H1 (cell line): ENCODE results near the gene P3H2. TPM values are rescaled to one million over a fixed set of nuclear protein-coding genes. Genes with fewer than 3 reads are reported as not detected.

ENCODE experiments used
- CTCF ChIA-PET: fragments of 300-600 bp; sonication (Branson Sonifier 250); formaldehyde crosslinking; loops from one replicate; lab custom pipeline; 2021; ENCODE audit not compliant: partially characterized antibody; lab: Charles Lee
- POLR2A ChIA-PET: fragments of 300-600 bp; sonication (Branson Sonifier 250); formaldehyde crosslinking; loops from one replicate; lab custom pipeline; 2021; ENCODE audit warnings: inconsistent platforms; ENCODE audit not compliant: partially characterized antibody; lab: Charles Lee
- DNase-seq, 2 experiments: peaks; one replicate each; pipeline versions ENCODE4 v3.0.0 to v3.0.0-alpha.2; 2010 to 2022; ENCODE audit warnings: low spot score in 2 of 2, low read depth in 1 of 2, mixed read lengths in 1 of 2
- FAIRE-seq: peaks from 2 replicates; lab custom pipeline; 2011; peaks lifted over from hg19 to GRCh38; lab: Jason Lieb, UNC
- H2AFZ ChIP-seq: 2 replicates; pipeline ENCODE4 v1.8.1; 2012; ENCODE audit warnings: low read length, inconsistent platforms
- H2AK5ac ChIP-seq: 2 replicates; pipeline ENCODE4 v1.6.1; 2013; ENCODE audit warnings: low read depth, low read length
- H2BK120ac ChIP-seq: replicated peaks from 2 replicates; pipeline ENCODE3; 2013; ENCODE audit warnings: low read depth, low read length, inconsistent platforms
- H2BK12ac ChIP-seq: 2 replicates; pipeline ENCODE4 v1.6.1; 2013; ENCODE audit warnings: low read depth, low read length
- H2BK15ac ChIP-seq: 2 replicates; pipeline ENCODE4 v1.6.1; 2013; ENCODE audit warnings: low read length
- H2BK20ac ChIP-seq: 2 replicates; pipeline ENCODE4 v1.6.1; 2013; ENCODE audit warnings: low read length
- H2BK5ac ChIP-seq: 2 replicates; pipeline ENCODE4 v1.6.1; 2013; ENCODE audit warnings: low read depth, low read length
- H3K14ac ChIP-seq: 2 replicates; pipeline ENCODE4 v1.6.1; 2013; ENCODE audit warnings: inconsistent platforms; ENCODE audit not compliant: insufficient read length
- H3K18ac ChIP-seq: 2 replicates; pipeline ENCODE4 v1.6.1; 2013; ENCODE audit warnings: low read length; ENCODE audit errors: extremely low read depth
- H3K23ac ChIP-seq: 2 replicates; pipeline ENCODE4 v1.6.1; 2013; ENCODE audit warnings: inconsistent platforms; ENCODE audit not compliant: insufficient read length
- H3K23me2 ChIP-seq: 2 replicates; pipeline ENCODE4 v1.6.1; 2013; ENCODE audit warnings: low read depth, low read length
- H3K27ac ChIP-seq: 2 replicates; pipeline ENCODE4 v1.6.1; 2011; ENCODE audit warnings: low read depth, low read length, inconsistent platforms
- H3K27me3 ChIP-seq, 4 experiments: replicated peaks in 1 of 4; 1 replicate in 1 of 4; 2 replicates in 3 of 4; pipeline versions ENCODE4 v1.6.1 to v1.8.1; 2011 to 2013; ENCODE audit warnings: low read length in 3 of 4, mild to moderate bottlenecking in 3 of 4, inconsistent platforms in 2 of 4, mixed read lengths in 2 of 4, moderate library complexity in 1 of 4; ENCODE audit not compliant: control insufficient read depth in 3 of 4, insufficient read depth in 3 of 4; ENCODE audit errors: extremely low read depth in 1 of 4
- H3K36me3 ChIP-seq, 4 experiments: 2 replicates each; pipeline versions ENCODE4 v1.6.1 to v1.8.1; 2011 to 2013; ENCODE audit warnings: mild to moderate bottlenecking in 4 of 4, low read length in 3 of 4, moderate library complexity in 2 of 4, control low read depth in 1 of 4, inconsistent platforms in 1 of 4; ENCODE audit not compliant: insufficient read depth in 4 of 4, control insufficient read depth in 2 of 4
- H3K4ac ChIP-seq: replicated peaks from 2 replicates; pipeline ENCODE3; 2013; ENCODE audit warnings: low read length, low read depth, mixed read lengths, inconsistent platforms; ENCODE audit not compliant: insufficient read length
- H3K4me1 ChIP-seq, 4 experiments: replicated peaks in 1 of 4; 1 replicate in 1 of 4; 2 replicates in 3 of 4; pipeline versions ENCODE4 v1.6.1 to v1.8.1; 2011 to 2013; ENCODE audit warnings: low read length in 3 of 4, inconsistent platforms in 2 of 4, mixed read lengths in 1 of 4; ENCODE audit not compliant: insufficient read depth in 4 of 4, control insufficient read depth in 3 of 4
- H3K4me2 ChIP-seq, 2 experiments: 2 replicates each; pipeline versions ENCODE4 v1.6.1 to v1.8.1; 2011 to 2013; ENCODE audit warnings: low read depth in 2 of 2, low read length in 2 of 2, control low read depth in 1 of 2, inconsistent platforms in 1 of 2, mild to moderate bottlenecking in 1 of 2; ENCODE audit not compliant: insufficient read depth in 1 of 2
- H3K4me3 ChIP-seq, 4 experiments: fragments of 200-600, 300-600 bp in 1 of 4; sonication (generic), shearing (Covaris generic), sonication (Bioruptor Twin) in 1 of 4; 2 replicates each; pipeline versions ENCODE4 v1.5.1 to v1.8.1; 2011 to 2016; ENCODE audit warnings: low read length in 4 of 4, low read depth in 3 of 4, control low read depth in 2 of 4, inconsistent platforms in 2 of 4, mild to moderate bottlenecking in 2 of 4, mixed read lengths in 1 of 4, moderate library complexity in 1 of 4; ENCODE audit not compliant: insufficient read depth in 2 of 4; ENCODE audit errors: extremely low read depth in 1 of 4
- H3K56ac ChIP-seq: replicated peaks from 2 replicates; pipeline ENCODE3; 2013; ENCODE audit warnings: low read depth, mild to moderate bottlenecking, mixed read lengths, low read length, inconsistent platforms; ENCODE audit not compliant: insufficient read length
- H3K79me1 ChIP-seq: 2 replicates; pipeline ENCODE4 v1.6.1; 2013; ENCODE audit warnings: low read depth, low read length, control low read depth
- H3K79me2 ChIP-seq, 2 experiments: 2 replicates each; pipeline versions ENCODE4 v1.6.1 to v1.8.1; 2012 to 2013; ENCODE audit warnings: low read length in 2 of 2, mild to moderate bottlenecking in 2 of 2, inconsistent platforms in 1 of 2; ENCODE audit not compliant: insufficient read depth in 2 of 2, control insufficient read depth in 1 of 2
- H3K9ac ChIP-seq, 4 experiments: replicated peaks in 1 of 4; 1 replicate in 1 of 4; 2 replicates in 3 of 4; pipeline versions ENCODE4 v1.6.1 to v1.8.1; 2011 to 2013; ENCODE audit warnings: low read depth in 3 of 4, low read length in 3 of 4, control low read depth in 2 of 4, mild to moderate bottlenecking in 2 of 4, moderate library complexity in 2 of 4, inconsistent platforms in 1 of 4; ENCODE audit errors: extremely low read depth in 1 of 4
- H3K9me3 ChIP-seq, 2 experiments: 2 replicates each; pipeline versions ENCODE4 v1.6.1 to v1.8.1; 2012 to 2013; ENCODE audit warnings: mild to moderate bottlenecking in 2 of 2, moderate library complexity in 2 of 2, control low read depth in 1 of 2, inconsistent platforms in 1 of 2, low read depth in 1 of 2, low read length in 1 of 2, mixed read lengths in 1 of 2; ENCODE audit not compliant: insufficient read depth in 2 of 2
- H4K20me1 ChIP-seq, 2 experiments: replicated peaks in 1 of 2; 2 replicates each; pipeline versions ENCODE3 to v1.8.1; 2011 to 2013; ENCODE audit warnings: inconsistent platforms in 2 of 2, low read length in 2 of 2, mild to moderate bottlenecking in 1 of 2; ENCODE audit not compliant: insufficient read depth in 2 of 2, control insufficient read depth in 1 of 2
- H4K5ac ChIP-seq: 2 replicates; pipeline ENCODE4 v1.6.1; 2013; ENCODE audit warnings: low read length, low read depth, mixed read lengths, inconsistent platforms; ENCODE audit not compliant: insufficient read length
- H4K8ac ChIP-seq: 2 replicates; pipeline ENCODE4 v1.8.0; 2013; ENCODE audit warnings: mild to moderate bottlenecking, moderate library complexity, low read length, inconsistent platforms; ENCODE audit not compliant: insufficient read depth; ENCODE audit errors: extremely low read depth
- H4K91ac ChIP-seq: replicated peaks from 2 replicates; pipeline ENCODE3; 2013; ENCODE audit warnings: low read length, mixed read lengths, inconsistent platforms; ENCODE audit not compliant: insufficient read length
- ATF3 ChIP-seq: IDR thresholded peaks from 2 replicates; pipeline ENCODE4 v1.6.1; 2011; ENCODE audit warnings: low read depth, mild to moderate bottlenecking, low read length; ENCODE audit not compliant: insufficient read depth
- BCL11A ChIP-seq, 2 experiments: IDR thresholded peaks; one replicate each; pipeline ENCODE4 v1.6.1; 2011; ENCODE audit warnings: low read depth in 2 of 2, low read length in 2 of 2, mild to moderate bottlenecking in 2 of 2
- CBX5 ChIP-seq: fragments of 300-800, 300-1000 bp; sonication (generic); IDR thresholded peaks from 2 replicates; pipeline ENCODE4 v1.7.1; 2016; ENCODE audit warnings: antibody characterized with exemption, low read length, low read depth
- E2F6 ChIP-seq: IDR thresholded peaks from 2 replicates; pipeline ENCODE4 v1.6.1; 2012; ENCODE audit warnings: inconsistent platforms
- EP300 ChIP-seq, 2 experiments: IDR thresholded peaks; 1 replicate in 1 of 2; 2 replicates in 1 of 2; pipeline ENCODE4 v1.6.1; 2011 to 2012; ENCODE audit warnings: low read depth in 2 of 2, low read length in 2 of 2, mild to moderate bottlenecking in 2 of 2, borderline replicate concordance in 1 of 2, inconsistent platforms in 1 of 2, moderate library complexity in 1 of 2
- GABPA ChIP-seq: IDR thresholded peaks from 2 replicates; pipeline ENCODE4 v1.6.1; 2011; ENCODE audit warnings: mild to moderate bottlenecking, low read length, moderate library complexity, borderline replicate concordance; ENCODE audit not compliant: insufficient read depth
- GTF2F1 ChIP-seq: IDR thresholded peaks from 2 replicates; pipeline ENCODE4 v1.6.1; 2012; ENCODE audit warnings: low read depth, low read length, improper control_type of control experiment, borderline replicate concordance
- SAP30 ChIP-seq: fragments of 300-600 bp; sonication (generic); IDR thresholded peaks from 2 replicates; pipeline ENCODE4 v1.7.1; 2012; ENCODE audit warnings: low read length, moderate library complexity, mild to moderate bottlenecking, inconsistent platforms; ENCODE audit not compliant: insufficient read depth, insufficient replicate concordance
- SIRT6 ChIP-seq: IDR thresholded peaks from one replicate; pipeline ENCODE4 v1.7.1; 2012; ENCODE audit warnings: low read length, inconsistent platforms
- TEAD4 ChIP-seq: IDR thresholded peaks from 2 replicates; pipeline ENCODE4 v1.6.1; 2012; ENCODE audit warnings: low read depth, low read length, inconsistent platforms, mixed read lengths
- USF2 ChIP-seq: IDR thresholded peaks from 2 replicates; pipeline ENCODE4 v1.6.1; 2011; ENCODE audit warnings: low read length, improper control_type of control experiment
- WGBS, 2 experiments: shearing (Covaris generic) in 1 of 2; methylation state at CpG; one replicate each; pipeline versions ENCODE4 v1.1.6 to v1.1.7; 2013 to 2015; ENCODE audit warnings: low lambda C conversion rate in 2 of 2, mixed read lengths in 2 of 2, inconsistent platforms in 1 of 2, low coverage in 1 of 2, missing lambda C conversion rate in 1 of 2; ENCODE audit not compliant: insufficient replicate concordance in 2 of 2, insufficient coverage in 1 of 2, insufficient read length in 1 of 2; ENCODE audit errors: extremely low coverage in 1 of 2, missing lambda C conversion rate in 1 of 2; 5-methylcytosine and 5-hydroxymethylcytosine counted together
- polyA plus RNA-seq, 7 experiments: library from polyadenylated mRNA; depleted of rRNA in 3 of 7; stranded (reverse) in 5 of 7; unstranded in 2 of 7; fragments of >200 nt in 5 of 7; fragments of 200-250 nt in 2 of 7; gene quantifications; 1 replicate in 5 of 7; 2 replicates in 1 of 7; 4 replicates in 1 of 7; pipeline versions ENCODE4 v1.2.1 to v1.2.3, GENCODE V29; 2011 to 2013; ENCODE audit warnings: missing spikeins in 2 of 7, mixed read lengths in 2 of 7
- total RNA-seq: library from RNA; stranded (reverse); fragmentation: NEBNext Ultra II Directional; extraction: Animal tissue kit (Norgen Biotek cat#: 25700); gene quantifications from 2 replicates; pipeline ENCODE4 v1.2.1, GENCODE V29; 2021

The P3H2 gene
- total and polyA plus RNA-seq, 2 of the 8 experiments (the other 6 are each of a cell fraction or from before 2014, with no cell fraction given) = 40.5 to 60.4 TPM

- Histone ChIP-seq H4K91ac (no peak overlapping the region), H2BK120ac (no peak overlapping the region), H3K36me3 (peaks cover 0 to 3% (median under 1%) of the 10 kb centered on the region in 4 experiments; a peak in 1 of 8 replicates), H3K4ac (no peak overlapping the region), H3K23me2 (no peaks in the 10 kb centered on the region; the same call in 1 of the 2 replicates), H4K20me1 (no peaks in the 10 kb centered on the region), H2AFZ (no peak overlapping the region), H3K23ac (no peak overlapping the region), H3K27ac (no peak overlapping the region), H3K56ac (no peak overlapping the region), H3K4me1 (no peaks in the 10 kb centered on the region), H3K4me3 (no peak overlapping the region), H2BK15ac (no peak overlapping the region), H4K5ac (no peak overlapping the region), H3K79me1 (no peaks in the 10 kb centered on the region), H2AK5ac (no peak overlapping the region), H4K8ac (no peak overlapping the region), H3K27me3 (no peaks in the 10 kb centered on the region), H3K79me2 (no peaks in the 10 kb centered on the region), H2BK12ac (no peak overlapping the region), H3K9me3 (no peaks in the 10 kb centered on the region), H2BK20ac (no peak overlapping the region), H3K4me2 (no peak overlapping the region), H3K9ac (no peak overlapping the region), H3K14ac (no peak overlapping the region), H3K18ac (no peak overlapping the region), H2BK5ac (no peak overlapping the region)
- ChIA-PET POLR2A (no interaction called here), CTCF (interaction anchor here (6.8 kb wide), 1 partner anchor 264 kb away, joined by 68 read pairs; no protein-coding TSS in a partner anchor)
- WGBS, 2 experiments = 92% methylated on average over 7 of the region's 7 CpGs; no CpG with 5 or more reads in 1 of the 2 experiments
- FAIRE-seq (no peak), DNase-seq (no peak)
- TF ChIP-seq SAP30 (no peak), EP300 (IDR thresholded peaks at IDR 0.05; ENCODE audit: borderline replicate concordance in 1 of 2, low read depth in 2 of 2, low read length in 2 of 2) (no peak), BCL11A (IDR thresholded peaks at IDR 0.05; ENCODE audit: low read depth in 2 of 2, low read length in 2 of 2) (no peak), USF2 (no peak), GABPA (no peak), ATF3 (no peak), E2F6 (no peak), CBX5 (no peak), TEAD4 (no peak), GTF2F1 (no peak), SIRT6 (no peak)
These were observed 168.4 kb downstream of the P3H2 start for GRCh38 chr3:189952272-189952671.
